H54 (cell line): Measurements from ENCODE around the gene ABLIM2.

Experiments
- DNase-seq: peaks from one replicate; pipeline ENCODE4 v3.0.0; 2011; ENCODE audit warnings: low spot score, mixed read lengths; ENCODE audit not compliant: insufficient read length
- FAIRE-seq: peaks from 3 replicates; lab custom pipeline; 2011; peaks lifted over from hg19 to GRCh38; lab: Jason Lieb, UNC
- POLR2A ChIP-seq: IDR thresholded peaks from 2 replicates; pipeline ENCODE4 v1.6.1; 2011; ENCODE audit warnings: low read depth, mild to moderate bottlenecking, low read length

ABLIM2 gene

GRCh38 chr4:8067945-8068896 lies 90.4 kb downstream of the ABLIM2 start:
- FAIRE-seq, result no peak
- TF ChIP-seq POLR2A, result no peak
- no peak for DNase-seq

- DNase-seq (no peak), FAIRE-seq (no peak)
- TF ChIP-seq POLR2A, result no peak
Observed at GRCh38 chr4:8067274-8067936, 91.2 kb downstream of the ABLIM2 start.

- DNase-seq, result no peak
- no peak for FAIRE-seq
- TF ChIP-seq POLR2A, result no peak
Observed at GRCh38 chr4:8066336-8066931, 92.2 kb downstream of the ABLIM2 start.

GRCh38 chr4:8063974-8064563 lies 94.5 kb downstream of the ABLIM2 start:
- no peak for DNase-seq
- FAIRE-seq, result no peak
- TF ChIP-seq POLR2A, result no peak

- DNase-seq (no peak), FAIRE-seq (no peak)
- no peak for TF ChIP-seq POLR2A
Observed at GRCh38 chr4:8061573-8061972, 97.0 kb downstream of the ABLIM2 start.

GRCh38 chr4:8061145-8061544 lies 97.5 kb downstream of the ABLIM2 start:
- no peak for DNase-seq
- TF ChIP-seq POLR2A, result no peak
- no peak for FAIRE-seq

- FAIRE-seq (no peak), DNase-seq (no peak)
- no peak for TF ChIP-seq POLR2A
Observed at GRCh38 chr4:8060632-8061031, 98.0 kb downstream of the ABLIM2 start.

- DNase-seq (no peak), FAIRE-seq (no peak)
- no peak for TF ChIP-seq POLR2A
Observed at GRCh38 chr4:8058031-8058479, 100.6 kb downstream of the ABLIM2 start.

GRCh38 chr4:8055206-8055605 lies 103.4 kb downstream of the ABLIM2 start:
- no peak for TF ChIP-seq POLR2A
- DNase-seq (no peak), FAIRE-seq (no peak)

- TF ChIP-seq POLR2A, result no peak
- DNase-seq (no peak), FAIRE-seq (no peak)
Observed at GRCh38 chr4:8053688-8054449, 104.7 kb downstream of the ABLIM2 start.

- DNase-seq (no peak), FAIRE-seq (no peak)
- TF ChIP-seq POLR2A, result no peak
Observed at GRCh38 chr4:8052160-8052691, 106.4 kb downstream of the ABLIM2 start.

- DNase-seq (no peak), FAIRE-seq (no peak)
- TF ChIP-seq POLR2A, result no peak
Observed at GRCh38 chr4:8051644-8052043, 107.0 kb downstream of the ABLIM2 start.
